HT-29 (cell line): ENCODE data around the gene MAPK11. TPM values are rescaled to one million over a fixed set of nuclear protein-coding genes. Genes with fewer than 3 reads are reported as not detected.
A peak's percentile ranks its signal among the peaks of the same experiment; 100 is the strongest.

ENCODE experiments used
- DNase-seq: peaks from one replicate; pipeline ENCODE4 v3.0.0-alpha.2; 2015; ENCODE audit warnings: low spot score
- total RNA-seq: library from RNA; depleted of rRNA; stranded (reverse); fragments of >200 nt; shearing (Covaris generic); gene quantifications from 2 replicates; pipeline ENCODE4 v1.2.3, GENCODE V29; 2014

The MAPK11 gene
- total RNA-seq, 1 experiment from 2014 or later = 1.6 TPM

GRCh38 chr22:50250249-50250554 is 20.0 kb downstream of the MAPK11 start:
- DNase-seq = no peak

- DNase-seq = no peak
Measured at GRCh38 chr22:50249341-50250248, 20.6 kb downstream of the MAPK11 start.

GRCh38 chr22:50248196-50249081 is 21.7 kb downstream of the MAPK11 start:
- DNase-seq = peak; percentile 44

GRCh38 chr22:50247748-50248147 is 22.4 kb downstream of the MAPK11 start:
- peak; percentile 86 for DNase-seq

GRCh38 chr22:50246242-50247175 is 23.7 kb downstream of the MAPK11 start:
- DNase-seq = no peak

- no peak for DNase-seq
Measured at GRCh38 chr22:50245214-50246072, 24.7 kb downstream of the MAPK11 start.

- DNase-seq = peak; percentile 89
Measured at GRCh38 chr22:50244420-50245213, 25.6 kb downstream of the MAPK11 start, which contains the start of gene TUBGCP6. Gene TUBGCP6, minus strand, starts transcription at chr22:50245023. Its CDS starts 564 bp downstream, at chr22:50244459.

- DNase-seq = no peak
Measured at GRCh38 chr22:50243685-50244419, 26.3 kb downstream of the MAPK11 start.

- no peak for DNase-seq
Measured at GRCh38 chr22:50242406-50242949, 27.7 kb downstream of the MAPK11 start.

GRCh38 chr22:50238755-50239154 is 31.4 kb downstream of the MAPK11 start:
- DNase-seq = no peak

- DNase-seq = peak; percentile 27
Measured at GRCh38 chr22:50236731-50237409, 33.3 kb downstream of the MAPK11 start.

GRCh38 chr22:50233223-50233622 is 37.0 kb downstream of the MAPK11 start:
- DNase-seq = no peak

GRCh38 chr22:50232481-50233151 is 37.6 kb downstream of the MAPK11 start:
- DNase-seq = no peak

GRCh38 chr22:50229370-50229769 is 40.8 kb downstream of the MAPK11 start:
- no peak for DNase-seq

GRCh38 chr22:50228366-50228765 is 41.8 kb downstream of the MAPK11 start:
- no peak for DNase-seq

- DNase-seq = no peak
Measured at GRCh38 chr22:50227579-50228215, 42.5 kb downstream of the MAPK11 start.

GRCh38 chr22:50226875-50227165 is 43.4 kb downstream of the MAPK11 start:
- DNase-seq = no peak
